Frontal cortex (tissue), 4 donors: ENCODE measurements around the gene MOCS3. TPM values are rescaled to one million over a fixed set of nuclear protein-coding genes. Genes with fewer than 3 reads are reported as not detected.
"Not testable (repeated sequence)": the region's sequence is repeated elsewhere in the genome, so short reads cannot be mapped to it uniquely, and the experiment has no call there.

Experiments used
- DNase-seq, 2 donors: peaks; one replicate each; pipeline ENCODE4 v3.0.0; 2012; ENCODE audit warnings: low spot score in 2 of 2
- FAIRE-seq: peaks from 2 replicates; lab custom pipeline; 2012; peaks lifted over from hg19 to GRCh38; lab: Jason Lieb, UNC
- total RNA-seq: library from RNA; depleted of rRNA; stranded (reverse); fragments of >200 nt; gene quantifications from one replicate; pipeline ENCODE4 v1.2.3, GENCODE V29; 2014
- donor health status: control.
- donor health status: control.
- donor health status: control.

The MOCS3 gene
- total RNA-seq, 1 donor from 2014 or later: 9.4 TPM

GRCh38 chr20:50978533-50978932 is 19.9 kb downstream of the MOCS3 start:
- not testable (repeated sequence) for FAIRE-seq, DNase-seq

DNA sequence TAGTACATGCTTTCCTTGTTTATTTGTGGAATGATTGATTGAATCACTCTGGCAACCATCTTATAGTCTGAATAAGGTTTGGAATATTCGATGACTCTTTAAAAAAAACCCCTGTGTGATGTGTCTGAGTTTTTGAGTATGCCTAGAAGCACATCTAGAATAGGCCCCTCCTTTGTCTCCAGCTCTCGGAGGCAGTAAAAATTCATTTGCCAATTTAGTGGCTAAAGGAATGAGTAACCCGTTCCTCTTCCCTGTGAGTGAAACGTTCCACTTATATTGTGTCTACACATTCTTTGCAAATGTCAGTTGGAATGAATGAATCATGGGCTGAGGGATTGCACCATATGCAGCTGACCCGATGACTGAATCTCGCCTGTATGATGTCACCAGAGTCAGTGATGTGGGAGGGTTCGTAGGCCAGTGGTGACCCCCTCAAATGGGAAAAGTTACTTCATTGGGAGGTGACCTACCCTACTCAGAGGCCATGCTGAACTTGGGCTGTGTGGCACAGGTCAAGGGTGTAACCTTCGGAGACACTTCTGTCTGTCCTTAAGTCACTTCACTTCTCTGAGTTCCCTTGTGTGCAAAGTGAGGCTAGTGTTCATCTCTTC is 21.6 kb downstream of the MOCS3 start:
- FAIRE-seq: no peak
- no peak for DNase-seq

DNA sequence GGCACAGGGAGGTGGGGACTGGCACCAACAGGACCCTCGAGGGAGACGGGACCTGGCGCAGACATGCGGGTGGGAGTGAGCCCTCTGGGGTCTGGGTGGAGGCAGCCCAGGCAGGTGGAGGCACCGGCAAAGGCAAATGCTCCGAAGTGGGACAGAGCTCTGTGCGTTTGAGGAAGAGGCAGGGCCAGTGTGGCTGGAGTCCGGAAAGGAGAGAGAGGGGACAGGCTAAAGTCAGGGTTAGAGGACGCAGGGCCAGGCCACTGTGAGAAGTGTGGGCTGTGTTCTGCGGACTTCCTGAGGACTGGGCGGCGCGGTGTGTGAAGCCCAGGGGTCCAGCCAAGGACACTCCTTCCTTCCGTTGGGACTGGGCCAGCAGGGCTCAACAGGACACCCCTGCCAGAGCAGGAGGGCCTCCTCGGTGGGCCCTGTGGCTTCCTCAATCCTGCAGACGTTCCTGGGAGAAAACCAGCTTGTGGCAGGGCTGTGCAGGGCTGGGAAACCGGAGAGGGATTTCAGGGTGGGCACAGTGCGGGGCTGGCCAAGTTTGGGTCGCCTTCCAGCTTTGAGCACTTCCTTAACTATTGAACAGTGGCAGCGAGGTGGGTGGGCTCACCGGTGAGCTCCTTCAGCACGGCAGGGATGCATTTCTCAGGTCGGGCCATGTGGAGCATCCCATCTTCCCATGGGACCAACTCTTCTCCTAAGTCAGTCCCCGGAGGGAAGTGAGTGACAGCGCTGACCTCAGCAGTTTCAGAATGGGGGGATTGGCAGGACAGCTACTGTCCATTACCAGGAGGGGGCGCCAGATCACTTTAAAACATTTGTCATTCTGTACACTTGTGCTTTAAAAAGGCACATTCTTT is 22.5 kb downstream of the MOCS3 start:
- no peak for FAIRE-seq
- peak in 1 of 2 donors; percentile 68 for DNase-seq

DNA sequence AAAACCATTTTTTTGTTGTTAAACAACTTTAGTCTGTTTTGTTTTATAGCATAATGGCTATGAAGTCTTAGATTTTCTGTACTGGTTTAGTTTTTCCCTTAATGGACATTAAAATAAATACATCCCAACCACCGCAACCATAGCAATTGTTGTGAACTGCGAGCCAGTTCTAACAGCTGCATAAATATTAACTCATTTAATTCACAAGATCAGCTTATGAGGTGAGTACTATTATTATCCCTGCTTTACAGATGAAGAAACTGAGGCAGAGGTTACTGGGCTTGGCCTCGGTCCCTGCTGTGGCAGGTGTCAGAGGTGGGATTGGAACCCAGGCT is 23.1 kb downstream of the MOCS3 start:
- FAIRE-seq (no peak), DNase-seq (no peak)

DNA sequence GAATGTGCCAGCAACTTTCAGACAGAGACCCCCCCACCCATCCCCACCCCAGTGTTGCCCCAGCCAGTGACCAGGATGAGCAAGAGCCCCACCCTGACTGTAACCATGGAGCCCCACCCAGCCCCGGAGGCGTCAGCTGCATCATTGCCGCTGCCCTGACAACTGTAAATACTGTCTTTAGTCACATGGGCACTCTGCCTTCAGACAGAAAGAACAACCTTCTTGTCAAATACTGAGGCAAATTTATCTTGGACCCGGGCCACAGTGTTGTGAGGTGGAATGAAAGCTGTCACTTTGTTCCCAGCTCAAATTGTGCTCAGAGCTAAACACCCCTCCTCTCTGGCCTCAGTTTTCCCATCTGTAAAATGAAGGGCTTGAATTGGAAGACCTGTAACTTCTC is 23.7 kb downstream of the MOCS3 start:
- DNase-seq (no peak), FAIRE-seq (no peak)

GRCh38 chr20:50983321-50983720 is 24.7 kb downstream of the MOCS3 start:
- FAIRE-seq (no peak), DNase-seq (no peak)

- DNase-seq: peak; percentile 51 to 74
- no peak for FAIRE-seq
Observed at GRCh38 chr20:50987493-50988210, 29.0 kb downstream of the MOCS3 start.

- FAIRE-seq: no peak
- no peak for DNase-seq
Observed at GRCh38 chr20:50991076-50991475, 32.5 kb downstream of the MOCS3 start.

GRCh38 chr20:50992336-50992732 is 33.7 kb downstream of the MOCS3 start:
- DNase-seq: no peak
- FAIRE-seq: no peak

DNA sequence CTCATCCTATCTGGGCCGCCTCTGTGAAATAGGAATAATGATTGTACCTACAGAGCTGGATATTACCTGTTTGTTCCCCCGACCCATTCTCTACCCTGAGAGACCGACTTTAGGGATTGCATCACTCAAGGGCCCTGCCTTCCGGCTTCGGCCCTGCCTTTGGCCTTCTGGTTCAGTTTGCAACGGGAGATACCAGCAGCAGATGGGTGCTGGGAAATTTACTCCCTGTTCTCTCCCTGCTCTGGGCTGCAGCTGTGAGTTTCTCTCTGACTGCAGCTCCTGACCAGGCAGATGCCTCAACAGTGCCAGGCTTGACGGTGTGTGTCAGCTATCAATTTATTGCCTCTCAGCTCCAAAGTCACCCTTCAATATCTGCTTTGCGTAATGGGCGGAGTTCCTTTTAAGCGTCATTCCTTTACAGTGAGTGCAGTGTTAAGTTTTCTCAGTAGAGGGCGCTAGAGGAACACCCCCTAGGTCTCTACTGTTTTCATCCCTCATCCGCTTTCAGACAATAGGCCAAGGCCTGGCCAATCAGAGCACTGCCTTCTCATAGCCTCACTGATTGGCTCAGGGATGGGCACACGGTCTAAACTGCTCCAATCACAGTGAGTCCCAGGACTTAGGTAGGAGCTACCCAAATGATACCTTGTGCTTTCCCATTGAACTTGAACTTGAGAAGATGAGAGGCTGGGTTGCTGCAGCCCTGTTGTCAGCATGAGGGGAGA is 34.3 kb downstream of the MOCS3 start:
- DNase-seq (no peak), FAIRE-seq (no peak)

- no peak for DNase-seq
Observed at GRCh38 chr20:50993876-50994275, 35.3 kb downstream of the MOCS3 start.

GRCh38 chr20:50995506-50995905 is 36.9 kb downstream of the MOCS3 start:
- no peak for DNase-seq
- FAIRE-seq: no peak

More at GRCh38 chr20:50993876-50994275, 35.3 kb downstream of the MOCS3 start:
- FAIRE-seq: no peak

DNA sequence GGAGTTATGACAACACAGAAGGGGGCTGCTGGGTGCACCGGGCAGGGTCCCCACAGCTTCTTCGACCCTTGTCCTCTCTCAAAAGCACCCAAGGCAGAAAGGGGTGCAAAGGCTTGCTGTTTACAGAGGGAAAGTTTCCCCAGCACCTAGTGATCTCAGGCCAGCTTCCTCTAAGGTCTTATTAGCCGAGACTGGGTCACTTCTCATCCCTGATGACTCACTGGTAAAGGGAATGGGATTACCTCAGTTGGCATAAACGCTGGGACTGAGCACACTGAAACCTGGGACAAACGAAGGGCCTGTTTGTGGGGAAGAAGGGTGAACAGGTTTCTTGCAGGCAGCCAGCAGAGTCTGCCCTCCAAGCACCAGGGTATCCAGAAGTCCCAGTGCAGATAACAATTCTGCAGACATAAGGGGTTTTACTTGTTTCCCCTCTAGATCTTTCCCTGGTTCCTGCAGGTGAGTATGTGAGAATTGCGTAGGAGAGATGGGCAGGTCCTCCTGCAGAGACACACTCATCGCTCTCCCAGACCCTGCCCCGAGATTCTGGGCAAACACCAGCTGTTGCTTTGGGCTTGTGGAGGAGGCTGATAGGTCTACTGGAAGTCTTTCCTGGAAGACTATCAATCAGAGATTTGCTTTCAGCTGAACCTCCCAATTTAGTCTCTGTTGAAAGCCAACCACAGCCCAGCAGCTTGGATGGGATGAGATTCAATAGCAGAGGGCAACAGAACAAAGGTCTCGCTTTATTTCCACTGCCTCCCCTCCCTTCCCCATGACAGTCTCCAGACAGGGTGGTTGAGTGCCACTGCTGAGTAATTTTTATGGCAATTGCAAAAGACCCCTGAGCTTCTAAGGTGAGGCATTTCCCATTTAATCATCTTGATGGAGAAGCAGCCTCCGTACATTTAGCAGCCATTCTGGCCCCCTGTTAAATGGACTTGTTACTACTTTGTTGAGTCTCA is 38.6 kb downstream of the MOCS3 start:
- DNase-seq (no peak), FAIRE-seq (no peak)

GRCh38 chr20:50999355-50999754 is 40.7 kb downstream of the MOCS3 start:
- no peak for DNase-seq
- no peak for FAIRE-seq

- no peak for DNase-seq
- no peak for FAIRE-seq
Observed at GRCh38 chr20:51001430-51002265, 43.0 kb downstream of the MOCS3 start.

- no peak for DNase-seq
- no peak for FAIRE-seq
Observed at GRCh38 chr20:51002633-51003032, 44.0 kb downstream of the MOCS3 start.

- no peak for FAIRE-seq
- DNase-seq: no peak
Observed at GRCh38 chr20:51003753-51004152, 45.1 kb downstream of the MOCS3 start.

- no peak for DNase-seq
- no peak for FAIRE-seq
Observed at GRCh38 chr20:51004305-51004727, 45.7 kb downstream of the MOCS3 start.
